Measurements from ENCODE around the gene KCNMA1.

DNA sequence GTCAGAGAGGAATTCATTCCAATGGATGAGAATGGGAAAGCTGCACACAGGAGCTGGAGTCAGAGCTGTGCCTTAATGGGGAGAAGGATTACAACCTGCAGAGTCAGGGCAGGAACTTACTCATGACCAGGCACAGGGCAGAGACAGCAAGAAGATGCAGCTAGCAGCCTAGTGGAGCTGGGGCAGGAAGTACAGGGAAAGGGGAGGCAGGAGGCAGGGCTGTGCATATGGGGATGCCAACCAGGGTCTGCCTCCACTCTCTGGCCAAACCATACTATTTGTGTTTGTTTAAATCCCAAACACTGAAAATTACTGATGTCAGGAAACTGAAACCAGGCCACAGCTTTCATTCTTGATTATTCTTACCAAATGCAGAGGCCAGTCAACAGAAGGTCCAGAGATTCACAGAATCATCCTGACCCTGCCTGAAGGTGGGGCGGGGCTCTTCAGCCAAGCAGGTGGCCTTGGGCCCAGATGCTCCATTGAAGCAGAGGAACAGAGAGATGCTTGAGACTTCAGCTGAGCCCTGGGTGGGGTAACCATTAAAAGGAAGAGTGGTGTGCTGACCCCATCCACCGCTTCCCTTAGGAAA, 461.9 kb downstream of the KCNMA1 start:
- no peak for TF ChIP-seq POLR2A (IDR thresholded peaks at IDR 0.05)
- TF ChIP-seq, protein P1, sequence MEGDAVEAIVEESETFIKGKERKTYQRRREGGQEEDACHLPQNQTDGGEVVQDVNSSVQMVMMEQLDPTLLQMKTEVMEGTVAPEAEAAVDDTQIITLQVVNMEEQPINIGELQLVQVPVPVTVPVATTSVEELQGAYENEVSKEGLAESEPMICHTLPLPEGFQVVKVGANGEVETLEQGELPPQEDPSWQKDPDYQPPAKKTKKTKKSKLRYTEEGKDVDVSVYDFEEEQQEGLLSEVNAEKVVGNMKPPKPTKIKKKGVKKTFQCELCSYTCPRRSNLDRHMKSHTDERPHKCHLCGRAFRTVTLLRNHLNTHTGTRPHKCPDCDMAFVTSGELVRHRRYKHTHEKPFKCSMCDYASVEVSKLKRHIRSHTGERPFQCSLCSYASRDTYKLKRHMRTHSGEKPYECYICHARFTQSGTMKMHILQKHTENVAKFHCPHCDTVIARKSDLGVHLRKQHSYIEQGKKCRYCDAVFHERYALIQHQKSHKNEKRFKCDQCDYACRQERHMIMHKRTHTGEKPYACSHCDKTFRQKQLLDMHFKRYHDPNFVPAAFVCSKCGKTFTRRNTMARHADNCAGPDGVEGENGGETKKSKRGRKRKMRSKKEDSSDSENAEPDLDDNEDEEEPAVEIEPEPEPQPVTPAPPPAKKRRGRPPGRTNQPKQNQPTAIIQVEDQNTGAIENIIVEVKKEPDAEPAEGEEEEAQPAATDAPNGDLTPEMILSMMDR (IDR thresholded peaks at IDR 0.05) = no peak
